ENCODE results near the gene ANXA6.

GRCh38 chr5:151085517-151086041 is 72.0 kb downstream of the ANXA6 start:
- no peak for TF ChIP-seq CTCF (IDR thresholded peaks at IDR 0.05)
- TF ChIP-seq EZH2 (IDR thresholded peaks at IDR 0.05; ENCODE audit: borderline replicate concordance, insufficient read depth, low read depth, low read length, poor library complexity, severe bottlenecking), result no peak

Data from B cell (primary cell).